Muscle layer of duodenum (tissue), 2 donors: Measurements from ENCODE around the gene GPR176.

Source experiments
- H3K27ac ChIP-seq: one replicate; pipeline ENCODE4 v1.7.0; 2013; ENCODE audit warnings: mild to moderate bottlenecking, low read length
- H3K27me3 ChIP-seq: one replicate; pipeline ENCODE4 v1.7.0; 2013; ENCODE audit warnings: low read depth, mild to moderate bottlenecking, control low read depth, low read length
- H3K36me3 ChIP-seq, 2 donors: one replicate each; pipeline ENCODE4 v1.7.0; 2013; ENCODE audit warnings: low read length in 2 of 2, control low read depth in 1 of 2, mild to moderate bottlenecking in 1 of 2; ENCODE audit not compliant: insufficient read depth in 2 of 2, control insufficient read depth in 1 of 2
- H3K4me1 ChIP-seq, 2 donors: one replicate each; pipeline ENCODE4 v1.7.0; 2013; ENCODE audit warnings: low read length in 2 of 2, mild to moderate bottlenecking in 2 of 2, control low read depth in 1 of 2, moderate library complexity in 1 of 2; ENCODE audit not compliant: insufficient read depth in 2 of 2, control insufficient read depth in 1 of 2
- H3K4me3 ChIP-seq, 2 donors: one replicate each; pipeline ENCODE4 v1.7.0; 2013; ENCODE audit warnings: low read length in 2 of 2, low read depth in 1 of 2, mild to moderate bottlenecking in 1 of 2
- H3K9me3 ChIP-seq, 2 donors: one replicate each; pipeline ENCODE4 v1.7.0; 2013; ENCODE audit warnings: low read length in 2 of 2, control low read depth in 1 of 2, mild to moderate bottlenecking in 1 of 2; ENCODE audit not compliant: control insufficient read depth in 1 of 2
- donor health status: healthy.

The GPR176 gene

GRCh38 chr15:39803016-39803415, 117.0 kb downstream of the GPR176 start:
- Histone ChIP-seq H3K27ac (no peak overlapping the region), H3K27me3 (no peaks in the 10 kb centered on the region), H3K4me1 (no peaks in the 10 kb centered on the region), H3K4me3 (no peak overlapping the region), H3K9me3 (no peaks in the 10 kb centered on the region), H3K36me3 (peaks cover 0 to 5% of the 10 kb centered on the region in 2 donors)

- H3K9me3 ChIP-seq, result no peaks in the 10 kb centered on the region
- peaks cover 0 to 5% of the 10 kb centered on the region in 2 donors for H3K36me3 ChIP-seq
- H3K27me3 ChIP-seq, result no peaks in the 10 kb centered on the region
- H3K4me3 ChIP-seq, result no peak overlapping the region
- no peak overlapping the region for H3K27ac ChIP-seq
- H3K4me1 ChIP-seq, result no peaks in the 10 kb centered on the region
Observed at GRCh38 chr15:39801641-39802309, 118.3 kb downstream of the GPR176 start.

GRCh38 chr15:39799552-39800011, 120.5 kb downstream of the GPR176 start:
- no peaks in the 10 kb centered on the region for H3K27me3 ChIP-seq
- H3K9me3 ChIP-seq, result no peaks in the 10 kb centered on the region
- no peak overlapping the region for H3K27ac ChIP-seq
- H3K4me1 ChIP-seq, result no peaks in the 10 kb centered on the region
- H3K36me3 ChIP-seq, result peaks cover 0 to 5% of the 10 kb centered on the region in 2 donors
- no peak overlapping the region for H3K4me3 ChIP-seq

GRCh38 chr15:39798382-39798781, 121.7 kb downstream of the GPR176 start:
- H3K4me1 ChIP-seq, result no peaks in the 10 kb centered on the region
- no peak overlapping the region for H3K27ac ChIP-seq
- H3K27me3 ChIP-seq, result no peaks in the 10 kb centered on the region
- H3K9me3 ChIP-seq, result no peaks in the 10 kb centered on the region
- peaks cover 0 to 5% of the 10 kb centered on the region in 2 donors for H3K36me3 ChIP-seq
- H3K4me3 ChIP-seq, result no peak overlapping the region

GRCh38 chr15:39797407-39797806, 122.7 kb downstream of the GPR176 start:
- Histone ChIP-seq H3K4me1 (peaks cover 0 to 3% of the 10 kb centered on the region in 2 donors), H3K4me3 (no peak overlapping the region)

GRCh38 chr15:39796601-39797000, 123.5 kb downstream of the GPR176 start:
- Histone ChIP-seq H3K36me3 (peaks cover 0 to 5% of the 10 kb centered on the region in 2 donors), H3K27me3 (no peaks in the 10 kb centered on the region), H3K4me3 (no peak overlapping the region), H3K9me3 (no peaks in the 10 kb centered on the region), H3K27ac (no peak overlapping the region), H3K4me1 (peaks cover 0 to 3% of the 10 kb centered on the region in 2 donors)

More at GRCh38 chr15:39797407-39797806, 122.7 kb downstream of the GPR176 start:
- no peaks in the 10 kb centered on the region for H3K27me3 ChIP-seq
- H3K9me3 ChIP-seq, result no peaks in the 10 kb centered on the region
- H3K27ac ChIP-seq, result no peak overlapping the region
- H3K36me3 ChIP-seq, result peaks cover 0 to 5% of the 10 kb centered on the region in 2 donors

- Histone ChIP-seq H3K4me1 (peaks cover 0 to 3% of the 10 kb centered on the region in 2 donors), H3K4me3 (no peak overlapping the region), H3K36me3 (no peaks in the 10 kb centered on the region), H3K27me3 (no peaks in the 10 kb centered on the region), H3K9me3 (no peaks in the 10 kb centered on the region), H3K27ac (no peak overlapping the region)
Observed at GRCh38 chr15:39795486-39795885, 124.6 kb downstream of the GPR176 start.

- Histone ChIP-seq H3K27me3 (no peaks in the 10 kb centered on the region), H3K4me1 (peaks cover 0 to 3% of the 10 kb centered on the region in 2 donors), H3K4me3 (no peak overlapping the region)
Observed at GRCh38 chr15:39794954-39795353, 125.1 kb downstream of the GPR176 start.

GRCh38 chr15:39793923-39794322, 126.1 kb downstream of the GPR176 start:
- Histone ChIP-seq H3K4me3 (no peak overlapping the region), H3K27ac (no peak overlapping the region), H3K4me1 (peaks cover 0 to 3% of the 10 kb centered on the region in 2 donors), H3K36me3 (no peaks in the 10 kb centered on the region), H3K9me3 (no peaks in the 10 kb centered on the region), H3K27me3 (no peaks in the 10 kb centered on the region)

More at GRCh38 chr15:39794954-39795353, 125.1 kb downstream of the GPR176 start:
- no peaks in the 10 kb centered on the region for H3K9me3 ChIP-seq
- no peaks in the 10 kb centered on the region for H3K36me3 ChIP-seq
- no peak overlapping the region for H3K27ac ChIP-seq

GRCh38 chr15:39792844-39793335, 127.2 kb downstream of the GPR176 start:
- Histone ChIP-seq H3K27ac (no peak overlapping the region), H3K4me3 (no peak overlapping the region), H3K4me1 (peaks cover 0 to 3% of the 10 kb centered on the region in 2 donors), H3K9me3 (no peaks in the 10 kb centered on the region), H3K27me3 (no peaks in the 10 kb centered on the region), H3K36me3 (no peaks in the 10 kb centered on the region)

- no peaks in the 10 kb centered on the region for H3K27me3 ChIP-seq
- H3K36me3 ChIP-seq, result no peaks in the 10 kb centered on the region
- no peaks in the 10 kb centered on the region for H3K9me3 ChIP-seq
- no peak overlapping the region for H3K27ac ChIP-seq
- H3K4me3 ChIP-seq, result no peak overlapping the region
- H3K4me1 ChIP-seq, result peaks cover 0 to 3% of the 10 kb centered on the region in 2 donors
Observed at GRCh38 chr15:39792025-39792843, 127.8 kb downstream of the GPR176 start.
